ENCODE results near the gene DNAJC5.
A peak's percentile ranks its signal among the peaks of the same experiment; 100 is the strongest.

DNAJC5 gene

DNA sequence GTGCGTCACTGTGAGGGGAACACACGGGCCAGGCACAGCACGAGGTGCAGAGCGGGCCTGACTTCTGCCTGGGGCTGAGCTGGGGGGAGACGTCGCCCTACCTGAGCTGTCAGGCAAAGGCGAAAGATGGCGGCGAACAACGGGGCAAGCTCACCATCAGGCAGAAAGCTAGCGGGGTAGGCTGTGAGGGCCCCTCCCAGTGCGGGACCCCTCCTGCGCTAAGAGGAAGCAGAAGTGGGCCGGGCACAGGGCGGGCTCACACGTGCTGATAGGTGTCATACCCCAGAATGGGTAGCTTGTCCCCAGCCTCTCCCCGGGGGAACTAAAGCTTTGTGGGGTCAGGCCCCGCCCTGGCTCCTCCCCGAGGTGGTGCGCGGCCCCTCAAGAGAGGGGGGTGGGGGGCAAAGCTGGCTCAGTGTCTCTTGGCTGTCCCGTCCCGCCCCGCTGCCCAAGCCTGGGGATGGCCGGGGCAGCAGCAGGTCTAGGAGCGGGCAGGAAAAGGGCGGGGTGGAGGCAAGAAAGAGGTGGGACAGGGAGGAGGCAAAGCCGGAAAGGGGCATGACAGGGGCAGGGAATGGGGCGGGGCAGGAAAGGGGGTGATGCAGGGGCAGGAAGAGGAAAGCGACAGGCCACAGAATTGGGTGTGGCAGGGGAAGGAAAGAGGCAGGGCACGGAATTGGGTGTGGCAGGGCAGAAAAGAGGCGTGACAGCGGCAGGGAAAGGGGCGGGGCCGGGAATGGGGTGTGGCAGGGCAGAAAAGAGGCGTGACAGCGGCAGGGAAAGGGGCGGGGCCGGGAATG, 46.6 kb downstream of the DNAJC5 start:
- no peak for DNase-seq (ENCODE audit: low spot score)

DNA sequence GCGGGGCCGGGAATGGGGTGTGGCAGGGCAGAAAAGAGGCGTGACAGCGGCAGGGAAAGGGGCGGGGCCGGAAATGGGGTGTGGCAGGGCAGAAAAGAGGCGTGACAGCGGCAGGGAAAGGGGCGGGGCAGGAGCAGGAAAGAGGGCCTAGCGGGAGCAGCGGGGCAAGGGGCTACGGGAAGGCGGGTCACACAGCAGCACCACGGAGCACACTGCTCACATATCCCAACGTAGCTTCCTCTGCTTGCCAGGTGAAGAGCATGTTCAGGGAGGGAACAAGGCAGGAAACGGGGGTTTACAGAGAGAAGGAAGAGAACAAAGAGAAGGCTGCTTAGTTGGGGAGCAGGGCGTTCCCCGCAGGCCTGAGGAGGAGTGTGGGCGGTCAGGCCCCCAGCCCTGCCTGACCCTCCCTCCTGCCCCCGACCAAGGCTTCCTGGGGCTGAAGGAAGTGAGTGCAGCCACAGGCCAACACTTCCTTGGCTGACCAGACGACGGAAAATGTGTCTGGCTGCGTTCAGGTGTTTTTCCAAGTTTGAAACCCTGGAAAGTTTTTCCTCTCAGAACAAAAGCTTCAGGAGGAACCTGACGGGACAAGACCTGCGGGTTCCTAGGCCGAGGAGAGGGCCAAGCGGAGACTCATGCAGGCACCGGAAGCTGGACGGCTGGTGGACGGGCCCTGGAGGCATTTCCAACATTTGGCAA, 47.5 kb downstream of the DNAJC5 start:
- DNase-seq (ENCODE audit: low spot score), result no peak

DNA sequence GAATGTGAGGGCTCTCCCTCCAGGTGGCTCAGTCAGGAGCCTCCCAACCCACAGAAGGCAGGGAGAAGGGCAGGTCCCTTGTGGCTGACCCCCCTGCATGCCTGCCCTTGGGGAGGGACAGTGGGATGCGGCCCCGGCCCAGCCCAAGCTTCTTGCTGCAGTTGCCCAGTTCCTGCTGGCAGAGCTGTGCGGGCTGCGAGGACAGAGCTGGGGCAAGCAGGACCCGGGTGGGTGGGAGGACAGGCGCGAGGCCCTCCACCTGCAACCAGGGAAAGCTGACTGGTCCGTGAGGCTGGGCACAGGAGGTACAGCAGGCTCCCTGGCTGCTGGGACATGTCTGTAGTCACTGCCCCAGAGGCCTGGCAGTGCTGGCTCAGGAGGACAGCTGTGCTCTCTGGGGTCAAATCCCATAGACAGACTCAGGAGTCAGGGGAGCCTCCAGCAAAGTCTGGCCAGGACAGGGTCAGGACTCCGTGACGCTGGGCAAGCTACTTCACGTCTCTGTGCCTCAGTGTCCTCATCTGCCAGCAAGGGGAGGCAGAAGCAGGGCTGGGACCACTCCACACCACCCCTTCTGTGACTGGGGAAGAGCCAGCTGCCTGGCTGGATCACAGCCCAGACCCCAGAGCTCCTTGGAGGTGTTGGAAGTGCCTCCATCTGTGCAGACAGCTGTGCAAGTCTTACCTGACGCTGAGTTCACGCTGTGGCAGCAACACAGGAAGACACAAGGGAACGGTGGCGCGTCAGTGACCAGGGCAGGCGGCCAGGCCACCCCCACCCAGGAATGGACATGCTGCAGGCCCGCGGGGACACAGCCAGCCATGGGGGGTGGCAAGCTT, 48.3 kb downstream of the DNAJC5 start:
- DNase-seq (ENCODE audit: low spot score), result no peak

- DNase-seq (ENCODE audit: low spot score), result no peak
These were observed 48.8 kb downstream of the DNAJC5 start for GRCh38 chr20:63943808-63944077.

DNA sequence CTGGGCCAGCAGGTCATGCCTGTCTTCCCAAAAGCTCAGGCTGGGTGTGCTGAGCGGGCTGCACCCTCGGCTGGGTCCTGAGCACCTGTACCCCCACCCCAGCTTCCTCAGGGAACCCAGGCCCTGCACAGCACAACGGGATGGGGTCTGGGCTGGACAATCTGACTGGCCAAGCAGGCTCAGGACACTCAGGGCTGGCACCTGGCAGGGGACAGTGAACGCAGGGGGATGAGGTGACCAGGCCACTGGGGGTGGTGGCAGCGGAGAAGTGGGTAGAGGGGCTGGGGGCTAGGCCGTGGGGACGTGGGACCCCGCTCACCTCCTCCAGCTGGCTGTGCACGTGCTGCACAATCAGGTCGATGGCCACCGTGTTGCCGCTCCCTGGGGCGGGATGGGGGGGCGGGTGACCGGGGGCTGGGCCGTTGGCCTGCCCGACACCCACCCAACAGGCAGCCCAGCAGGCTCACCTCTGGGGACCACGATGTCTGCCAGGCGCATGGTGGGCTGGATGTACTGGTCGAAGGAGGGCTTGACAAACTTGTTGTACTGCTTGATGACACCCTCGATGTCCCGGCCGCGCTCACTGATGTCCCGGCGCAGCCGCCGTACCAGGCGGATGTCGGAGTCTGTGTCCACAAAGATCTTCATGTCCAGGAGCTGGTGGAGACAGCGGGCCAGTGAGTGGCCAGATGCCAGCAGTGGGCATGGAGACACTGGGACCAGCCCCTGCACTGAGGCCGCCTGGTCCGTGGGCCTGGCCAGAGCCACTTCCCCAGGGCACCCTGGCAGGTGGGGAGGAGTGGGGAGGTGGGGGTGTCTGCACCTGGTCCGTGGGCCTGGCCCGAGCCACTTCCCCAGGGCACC, 49.4 kb downstream of the DNAJC5 start:
- no peak for DNase-seq (ENCODE audit: low spot score)

GRCh38 chr20:63945031-63945658, 50.2 kb downstream of the DNAJC5 start:
- DNase-seq (ENCODE audit: low spot score), result no peak

GRCh38 chr20:63945921-63946920, 51.3 kb downstream of the DNAJC5 start:
- DNase-seq (ENCODE audit: low spot score), result no peak

DNA sequence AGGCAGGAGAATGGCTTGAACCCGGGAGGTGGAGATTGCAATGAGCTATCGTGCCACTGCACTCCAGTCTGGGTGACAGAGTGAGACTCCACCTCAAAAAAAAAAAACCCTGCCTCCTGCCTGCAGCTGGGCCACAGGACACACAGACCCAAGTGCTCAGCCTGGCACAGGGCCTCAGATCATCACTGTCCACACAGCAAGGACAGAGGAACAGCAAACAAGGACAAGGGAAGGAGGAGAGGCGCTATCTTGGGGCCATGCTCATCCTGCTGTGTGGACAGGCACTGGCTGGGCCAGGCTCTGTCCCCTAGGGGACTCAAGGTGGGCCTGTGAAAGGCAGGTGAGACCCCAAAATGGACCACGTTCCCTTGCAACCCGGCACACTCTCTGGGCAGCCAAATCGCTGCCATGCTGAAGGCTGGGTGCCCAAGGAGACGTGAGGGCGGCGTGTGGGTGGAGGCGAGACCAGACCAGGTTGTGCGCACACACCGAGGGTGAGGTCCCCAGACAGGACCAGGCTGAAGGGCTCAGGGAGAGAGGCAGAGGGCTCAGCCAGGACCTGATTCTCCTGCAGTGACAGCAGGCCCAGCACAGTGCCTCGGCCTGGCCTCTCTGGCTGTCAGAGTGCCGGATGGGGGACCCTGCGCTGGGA, 52.2 kb downstream of the DNAJC5 start:
- DNase-seq (ENCODE audit: low spot score), result no peak

DNA sequence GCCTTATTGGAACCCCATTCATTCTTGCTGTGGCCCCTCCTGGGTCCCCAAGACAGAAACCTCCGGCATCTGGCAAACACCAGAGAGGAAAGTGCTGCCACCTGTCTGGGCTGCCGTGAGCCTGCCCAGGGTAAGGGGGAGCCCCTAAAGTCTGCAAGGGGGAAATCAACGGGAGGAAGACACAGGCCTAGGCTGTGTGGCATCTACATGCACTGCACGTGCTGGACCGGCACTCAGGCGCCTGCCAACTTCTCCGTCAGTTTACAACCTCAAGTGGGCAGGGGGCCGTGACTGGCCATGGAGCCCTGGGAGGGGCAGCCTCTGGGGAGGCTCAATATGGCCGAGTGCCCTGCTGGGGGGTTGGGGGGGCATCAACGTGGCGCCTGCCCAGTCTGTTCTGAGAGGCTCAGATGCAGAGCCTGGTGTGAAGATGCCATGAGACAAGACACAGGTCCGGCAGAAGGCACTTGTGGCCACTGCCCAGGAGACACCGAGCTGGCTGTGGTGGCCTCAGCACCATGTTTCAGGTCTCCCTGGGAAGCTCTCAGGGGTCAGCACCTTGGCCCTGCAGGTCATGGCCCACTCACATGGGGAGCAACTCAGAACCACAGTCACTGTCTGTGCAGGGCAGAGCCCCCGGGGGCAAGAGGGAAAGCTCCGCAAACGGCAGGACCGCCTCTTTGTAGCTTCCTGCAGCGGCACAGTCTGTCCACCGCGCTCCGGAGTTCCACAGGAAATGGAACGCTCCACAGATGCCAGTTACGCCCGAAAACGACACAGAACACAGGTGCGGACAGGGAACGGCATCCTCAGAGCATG, 52.9 kb downstream of the DNAJC5 start:
- no peak for DNase-seq (ENCODE audit: low spot score)

DNA sequence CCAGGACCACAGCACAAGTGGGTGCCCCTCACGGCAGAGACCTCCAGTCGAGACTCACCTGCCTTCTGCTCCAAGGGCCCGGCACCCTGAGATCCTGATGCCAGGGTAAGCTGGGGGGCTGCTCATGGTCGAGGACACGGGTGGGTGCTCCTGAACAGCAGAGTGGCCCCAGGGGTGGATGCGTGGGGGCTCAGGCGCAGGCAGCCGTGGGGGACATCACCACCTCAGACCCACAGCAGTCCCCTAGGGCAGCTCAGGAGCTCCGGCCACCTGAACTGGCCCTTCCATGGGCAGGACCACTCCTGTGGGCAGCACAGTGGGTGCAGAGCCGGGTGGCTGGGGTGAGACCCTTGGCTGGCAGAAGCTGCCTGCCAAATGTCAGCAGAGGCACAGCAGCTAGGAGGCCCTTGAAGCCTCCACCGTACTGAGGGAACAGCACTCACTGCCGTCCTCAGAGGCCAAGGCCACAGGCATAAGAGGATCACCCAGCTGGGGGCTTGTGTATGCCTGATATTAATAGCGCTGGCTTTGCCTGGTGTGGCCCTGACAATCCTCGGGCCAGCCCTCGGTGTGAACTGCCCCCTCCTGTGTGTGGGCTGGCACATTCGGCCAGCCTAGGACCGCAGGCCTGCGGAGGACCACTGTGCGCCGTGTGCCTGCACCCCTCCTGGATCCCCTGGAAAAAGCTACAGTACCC, 55.9 kb downstream of the DNAJC5 start:
- no peak for DNase-seq (ENCODE audit: low spot score)

DNA sequence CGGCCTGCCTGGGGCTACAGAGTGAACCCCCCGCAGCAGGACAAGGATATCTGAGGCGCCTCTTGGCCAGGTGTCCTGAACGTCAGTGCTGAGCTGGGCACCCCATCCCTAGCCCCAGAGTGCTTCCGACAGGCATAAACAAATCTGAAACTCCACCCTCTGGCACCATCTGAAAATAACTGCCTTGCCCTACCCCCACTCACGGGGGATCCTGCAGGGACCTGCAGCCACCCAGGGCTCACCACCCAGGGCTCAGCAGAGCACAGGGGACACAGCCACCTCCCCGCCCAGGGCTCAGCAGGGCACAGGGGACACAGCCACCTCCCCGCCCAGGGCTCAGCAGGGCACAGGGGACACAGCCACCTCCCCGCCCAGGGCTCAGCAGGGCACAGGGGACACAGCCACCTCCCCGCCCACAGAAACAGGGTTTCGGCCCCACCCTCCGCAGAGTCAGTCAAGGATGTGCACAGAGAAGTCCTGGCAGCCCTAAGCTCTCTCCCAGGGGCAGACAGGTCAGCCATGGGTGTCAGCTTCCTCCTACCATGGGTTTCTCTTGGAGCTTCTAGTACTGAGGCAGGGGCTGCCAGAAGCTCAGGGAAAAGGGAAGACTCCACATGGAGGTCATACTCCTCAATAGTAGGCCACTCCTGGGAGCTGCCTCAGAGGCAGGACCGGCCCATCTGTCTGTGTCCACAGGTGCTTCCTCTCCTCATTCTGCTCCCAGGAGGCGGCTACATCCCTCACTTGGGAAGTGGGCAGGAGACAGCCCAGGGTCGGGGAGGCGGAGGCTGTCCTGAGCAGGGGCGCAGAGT, 56.7 kb downstream of the DNAJC5 start:
- no peak for DNase-seq (ENCODE audit: low spot score)

DNA sequence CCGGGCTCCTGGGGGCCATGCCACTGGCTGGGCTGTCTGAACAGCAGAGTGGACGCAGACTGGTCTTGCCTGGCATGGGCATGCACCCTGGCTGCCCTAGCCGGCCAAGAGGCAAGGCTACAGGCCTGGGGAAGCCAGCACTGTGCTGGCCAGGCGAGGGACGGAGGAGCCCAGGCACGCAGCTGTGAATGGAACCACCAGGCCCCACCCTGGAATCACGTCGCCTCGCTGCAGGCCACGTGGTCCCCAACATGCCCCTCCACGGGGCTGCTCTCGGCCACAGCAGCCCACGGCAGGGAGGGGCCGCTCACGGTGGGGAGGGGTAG, 57.2 kb downstream of the DNAJC5 start:
- DNase-seq (ENCODE audit: low spot score), result no peak

DNA sequence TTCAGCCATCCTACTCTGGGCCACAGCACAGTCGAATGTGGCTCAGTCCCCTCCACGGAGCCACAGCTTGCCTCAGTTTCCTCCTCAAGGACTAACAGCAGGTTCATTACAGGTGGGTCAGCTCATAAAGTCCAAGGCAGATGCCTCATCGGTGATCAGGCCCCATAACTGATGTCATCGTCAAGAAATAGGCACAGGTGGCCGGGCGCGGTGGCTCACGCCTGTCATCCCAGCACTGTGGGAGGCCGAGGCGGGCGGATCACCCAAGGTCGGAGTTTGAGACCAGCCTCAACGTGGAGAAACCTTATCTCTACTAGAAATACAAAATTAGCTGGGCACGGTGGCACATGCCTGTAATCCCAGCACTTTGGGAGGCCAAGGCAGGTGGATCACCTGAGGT, 57.8 kb downstream of the DNAJC5 start:
- DNase-seq (ENCODE audit: low spot score), result no peak

DNA sequence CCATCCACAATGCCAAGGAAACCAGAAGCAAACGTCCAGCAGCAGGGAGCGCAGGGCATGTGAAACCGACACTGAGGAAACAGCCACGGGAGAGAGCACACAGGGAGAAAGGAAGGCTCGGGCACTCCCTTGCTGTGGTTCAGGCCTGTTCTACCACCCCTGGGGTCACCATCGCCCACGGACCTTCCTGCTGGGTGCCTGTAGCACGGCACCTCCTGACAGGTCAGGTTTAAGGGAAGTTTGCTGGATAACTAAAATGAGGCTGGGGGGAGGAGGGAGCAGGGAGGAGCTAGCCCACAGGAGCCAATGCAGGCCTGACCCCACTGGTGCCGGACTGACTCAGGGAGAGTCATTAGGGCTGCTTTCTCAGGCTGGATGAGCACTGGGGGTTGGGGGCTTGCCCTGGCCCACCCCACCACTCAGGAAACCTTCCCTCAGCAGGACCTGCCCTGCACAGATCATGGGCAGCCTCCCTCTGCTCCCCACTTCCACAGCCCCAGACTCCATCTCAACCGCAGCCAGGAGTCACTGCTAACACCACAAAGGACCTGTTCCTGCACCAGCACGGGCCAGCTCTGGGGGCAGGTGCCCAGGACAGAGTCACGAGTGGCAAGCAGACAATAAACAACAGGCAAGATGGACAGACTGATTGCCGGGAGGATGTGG, 59.0 kb downstream of the DNAJC5 start:
- no peak for DNase-seq (ENCODE audit: low spot score)

GRCh38 chr20:63955281-63955826, 60.4 kb downstream of the DNAJC5 start:
- peak; percentile 70 for DNase-seq (ENCODE audit: low spot score)

DNA sequence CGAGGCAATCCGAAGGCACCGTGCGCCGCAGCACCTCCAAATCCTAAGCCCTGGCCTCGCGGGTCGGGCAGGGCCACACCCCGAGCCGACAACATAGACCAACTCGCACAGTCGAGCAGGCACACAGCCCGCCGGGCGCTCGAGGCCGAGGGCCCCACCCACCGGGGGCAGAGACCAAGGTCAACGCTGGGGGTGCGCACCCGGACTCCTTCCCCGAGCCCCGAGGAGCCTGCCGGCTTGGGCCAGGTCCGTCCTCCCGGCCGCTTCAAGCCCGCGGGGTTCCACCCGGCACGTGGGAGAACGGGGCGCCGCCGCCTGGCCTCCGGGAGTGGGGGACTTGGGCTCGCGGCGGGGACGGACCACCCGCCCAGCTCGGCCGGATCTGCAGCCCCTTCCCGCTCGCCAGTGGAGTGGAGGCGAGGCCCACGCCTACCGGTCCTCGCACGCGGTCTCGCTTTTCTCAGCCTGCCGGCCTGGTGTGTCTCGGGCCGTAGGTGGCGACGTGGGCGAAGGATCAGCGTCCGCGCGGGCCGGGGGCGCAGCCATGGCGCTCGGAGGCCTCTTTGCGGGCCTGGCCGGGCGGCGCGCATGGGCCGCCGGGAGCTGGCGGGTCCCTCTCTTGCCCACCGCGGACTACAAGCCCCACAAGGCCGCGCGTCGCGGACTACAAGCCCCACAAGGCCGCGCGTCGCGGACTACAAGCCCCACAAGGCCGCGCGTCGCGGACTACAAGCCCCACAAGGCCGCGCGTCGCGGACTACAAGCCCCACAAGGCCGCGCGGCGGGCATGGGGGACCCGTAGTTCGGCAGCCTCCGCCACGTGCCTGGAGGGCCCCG, 61.1 kb downstream of the DNAJC5 start, which contains the start of gene UCKL1:
TSS of gene UCKL1 (minus strand) at position 590 of the 837 bp plus-strand sequence. CDS start at position 546, 44 bp downstream.
- peak; percentile 94 for DNase-seq (ENCODE audit: low spot score)

Measured in hepatic stellate cell (primary cell).